HG03442 (cell line): ENCODE results near the gene ATXN1.
A peak's percentile ranks its signal among the peaks of the same experiment; 100 is the strongest.

Source experiments
- ATAC-seq: cut with Tn5 transposase; IDR thresholded peaks from one replicate; pipeline ENCODE4 v1.9.1; 2021; ENCODE audit warnings: mild to moderate bottlenecking, moderate library complexity; ENCODE audit not compliant: unreplicated experiment

The ATXN1 gene

DNA sequence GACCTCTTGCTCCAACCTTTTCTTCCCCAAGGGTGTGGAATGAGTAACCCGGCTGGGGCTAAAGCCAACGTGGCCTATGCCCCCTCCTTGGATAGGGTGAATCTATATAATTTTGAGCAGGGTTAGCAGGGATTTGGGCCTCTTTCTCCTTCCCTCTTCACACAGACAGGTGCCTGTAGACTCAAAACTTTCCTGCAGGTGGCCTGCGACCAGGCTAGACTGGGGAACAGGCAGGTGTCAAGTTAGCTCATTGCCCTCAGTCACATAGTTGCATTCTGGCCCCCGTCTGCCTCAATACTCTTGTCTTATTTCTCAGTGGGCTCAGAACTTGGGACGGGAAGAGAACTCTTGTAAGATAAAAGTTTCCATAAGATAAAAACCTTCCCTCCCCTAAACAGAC is 243.0 kb downstream of the ATXN1 start:
- ATAC-seq = no peak

- no peak for ATAC-seq
These were observed 247.0 kb downstream of the ATXN1 start for GRCh38 chr6:16514249-16514648.

DNA sequence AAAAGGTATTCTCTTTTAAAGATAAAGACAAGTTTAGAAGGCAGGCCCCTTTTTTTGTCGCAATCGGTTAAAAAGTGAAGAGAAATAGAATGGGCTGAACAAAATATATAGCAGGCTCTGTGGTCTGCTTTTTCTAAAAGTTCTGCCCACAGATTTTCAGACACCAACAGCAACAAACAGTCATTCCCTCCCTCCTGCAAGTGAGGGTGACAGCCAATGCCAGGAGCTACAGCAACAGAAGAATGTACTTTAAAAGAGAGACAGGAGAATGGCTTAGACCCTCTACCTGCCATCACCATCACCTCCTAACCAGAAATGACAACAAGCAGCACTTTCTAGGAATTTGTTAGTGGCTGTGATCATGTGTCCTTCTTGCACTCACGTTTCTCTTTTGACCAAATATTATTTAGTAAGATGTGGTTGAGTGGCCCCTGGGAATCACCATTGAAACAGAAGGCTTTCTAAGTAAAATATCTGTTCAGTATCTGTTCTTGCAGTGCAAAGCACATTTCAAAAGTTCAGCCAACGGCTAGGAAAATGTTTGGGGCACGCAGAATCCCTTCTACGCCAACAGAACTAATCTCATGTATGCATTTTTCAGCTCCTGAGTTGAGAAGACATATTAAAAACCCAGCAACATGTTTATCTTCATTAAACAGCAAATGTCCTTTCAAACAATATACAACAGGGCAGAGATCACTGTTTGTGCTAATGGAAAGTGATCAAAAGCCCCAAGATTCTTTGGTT is 248.5 kb downstream of the ATXN1 start:
- ATAC-seq = no peak

DNA sequence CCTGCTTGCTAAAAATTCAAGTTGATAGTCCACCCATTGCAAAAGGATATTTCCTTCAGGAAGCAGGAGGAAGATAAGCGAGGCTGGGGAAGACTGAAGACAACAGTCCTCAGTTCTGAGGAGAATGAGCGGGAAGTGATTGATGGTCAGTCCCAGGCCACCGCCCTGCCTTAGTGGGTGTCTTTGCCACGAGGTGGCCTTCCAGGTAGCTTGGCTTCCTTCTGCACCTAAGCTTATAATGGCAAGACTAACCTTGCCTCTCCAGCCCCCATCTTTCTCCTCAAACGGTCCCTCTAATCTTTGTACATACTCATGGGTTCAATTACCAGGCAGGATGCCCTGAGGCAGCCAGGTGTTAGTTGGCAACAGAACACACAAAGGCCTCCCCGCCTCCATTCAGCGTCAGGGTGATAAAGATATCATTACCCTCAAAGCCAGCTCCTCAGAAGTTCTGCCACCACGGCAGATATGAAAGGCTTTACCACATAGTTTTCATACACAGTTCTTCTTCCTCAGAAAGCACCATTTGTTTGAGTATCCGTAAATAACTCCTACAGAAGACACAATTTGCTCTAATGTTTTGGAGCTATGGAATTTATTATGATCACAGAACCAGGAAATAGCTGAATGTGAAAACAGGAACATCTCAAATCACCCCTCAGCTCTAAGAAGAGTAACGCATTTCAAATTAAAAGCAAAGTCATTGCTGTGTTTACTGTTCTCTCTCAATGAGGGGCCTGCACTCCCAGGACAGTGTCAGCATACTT is 249.4 kb downstream of the ATXN1 start:
- ATAC-seq = peak; percentile 58

DNA sequence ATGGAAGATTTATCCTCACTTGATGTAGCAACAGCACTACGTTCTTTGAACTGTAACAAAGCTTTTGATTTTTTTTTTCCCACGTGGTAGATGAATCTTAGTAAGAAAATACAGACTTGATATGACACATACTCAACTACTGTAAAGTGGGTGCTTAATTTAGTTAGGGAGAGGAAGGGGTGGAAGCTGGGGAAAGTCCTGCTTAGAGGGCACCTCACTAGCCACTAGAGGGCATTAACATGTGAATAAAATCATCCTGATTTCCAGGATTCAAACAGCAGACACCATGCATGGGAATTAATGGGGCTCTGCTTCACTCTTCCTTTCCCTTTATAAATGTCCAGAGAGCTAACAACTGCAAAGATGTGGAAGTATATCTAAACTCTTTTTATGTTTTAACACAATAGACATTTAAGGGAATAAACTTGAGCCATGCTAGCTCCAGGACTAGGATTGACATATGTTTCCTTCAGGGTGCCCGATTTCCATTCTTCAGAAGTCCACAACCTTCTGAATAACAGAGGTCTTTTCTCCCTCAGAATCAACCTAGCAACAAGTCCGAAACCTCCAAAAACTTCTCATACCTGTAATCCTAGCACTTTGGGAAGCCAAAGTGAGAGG is 250.1 kb downstream of the ATXN1 start:
- no peak for ATAC-seq

DNA sequence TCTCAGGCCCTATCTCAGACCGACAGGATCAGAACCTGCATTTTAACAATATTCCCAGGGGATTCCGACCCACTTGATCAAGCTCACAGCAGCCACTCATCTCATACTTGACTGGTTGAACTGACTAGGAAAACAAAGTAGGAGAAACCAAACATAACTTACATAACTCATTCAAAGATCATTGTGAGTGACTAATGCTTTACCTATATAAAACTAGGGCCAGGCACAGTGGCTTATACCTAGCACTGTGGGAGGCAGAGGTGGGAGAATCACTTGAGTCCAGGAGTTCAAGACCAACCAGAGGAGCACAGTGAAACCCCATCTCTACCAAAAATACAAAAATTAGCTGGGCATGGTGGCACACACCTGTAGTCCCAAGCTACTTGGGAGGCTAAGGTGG is 251.0 kb downstream of the ATXN1 start:
- no peak for ATAC-seq

GRCh38 chr6:16508959-16509358 is 252.3 kb downstream of the ATXN1 start:
- ATAC-seq = no peak

GRCh38 chr6:16505711-16506357 is 255.4 kb downstream of the ATXN1 start:
- no peak for ATAC-seq

- no peak for ATAC-seq
These were observed 256.7 kb downstream of the ATXN1 start for GRCh38 chr6:16504609-16505008.

DNA sequence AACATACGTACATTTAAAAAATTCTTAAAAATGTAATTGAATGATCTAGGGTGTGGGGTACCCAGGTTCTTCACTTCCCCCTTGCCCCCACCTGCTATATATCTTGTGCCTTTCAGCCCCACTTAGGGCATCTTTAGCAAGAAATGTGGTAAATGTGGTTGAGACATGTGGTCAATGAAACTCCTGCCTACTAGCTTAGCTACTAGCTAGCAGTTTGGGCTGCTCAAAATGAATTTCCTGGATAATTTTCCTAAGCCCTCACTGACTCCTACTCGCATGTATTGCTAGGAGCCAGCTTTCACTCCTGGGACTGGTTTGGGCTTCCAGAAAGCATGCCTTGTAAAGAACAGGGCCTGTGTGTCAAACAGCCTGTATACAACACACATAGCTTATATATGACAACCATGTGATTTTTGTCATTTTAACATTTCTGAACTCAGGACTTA is 257.3 kb downstream of the ATXN1 start:
- peak; percentile 80 for ATAC-seq

GRCh38 chr6:16503241-16503775 is 258.0 kb downstream of the ATXN1 start:
- ATAC-seq = no peak

DNA sequence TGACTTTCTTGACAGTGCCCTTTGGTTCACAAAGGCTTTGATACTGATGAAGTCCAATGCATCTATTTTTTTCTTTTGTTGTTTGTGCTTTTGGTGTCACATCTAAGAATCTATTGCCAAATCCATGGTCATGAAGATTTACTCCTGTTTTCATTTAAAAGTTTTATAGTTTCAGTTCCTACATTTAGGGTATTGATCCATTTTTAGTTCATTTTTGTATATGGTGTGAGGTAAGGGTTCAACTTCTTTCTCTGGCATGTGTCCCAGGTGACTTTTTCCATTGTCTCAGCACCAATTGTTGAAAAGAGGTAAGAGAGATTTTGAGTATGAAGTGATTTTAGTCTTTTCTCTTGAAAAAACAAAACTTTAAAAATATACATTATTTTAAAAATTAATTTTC is 262.3 kb downstream of the ATXN1 start:
- ATAC-seq = no peak

DNA sequence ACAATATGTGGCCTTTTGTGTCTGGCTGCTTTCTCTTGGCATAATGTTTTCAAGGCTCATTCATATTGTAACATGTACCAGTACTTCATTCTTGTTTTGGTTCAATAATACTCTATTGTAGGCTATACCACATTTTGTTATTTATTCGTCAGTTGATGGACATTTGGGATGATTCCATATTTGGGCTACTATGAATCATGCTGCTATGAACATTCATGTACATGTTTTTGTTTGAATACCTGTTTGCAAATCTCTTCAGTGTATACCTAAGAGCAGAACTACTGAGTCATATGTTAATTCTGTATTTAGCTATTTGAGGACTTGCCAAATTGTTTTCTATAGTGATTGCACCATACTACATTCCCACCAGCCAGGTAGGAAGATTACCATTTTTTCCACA is 263.0 kb downstream of the ATXN1 start:
- ATAC-seq = no peak

- no peak for ATAC-seq
These were observed 264.1 kb downstream of the ATXN1 start for GRCh38 chr6:16496991-16497801.

DNA sequence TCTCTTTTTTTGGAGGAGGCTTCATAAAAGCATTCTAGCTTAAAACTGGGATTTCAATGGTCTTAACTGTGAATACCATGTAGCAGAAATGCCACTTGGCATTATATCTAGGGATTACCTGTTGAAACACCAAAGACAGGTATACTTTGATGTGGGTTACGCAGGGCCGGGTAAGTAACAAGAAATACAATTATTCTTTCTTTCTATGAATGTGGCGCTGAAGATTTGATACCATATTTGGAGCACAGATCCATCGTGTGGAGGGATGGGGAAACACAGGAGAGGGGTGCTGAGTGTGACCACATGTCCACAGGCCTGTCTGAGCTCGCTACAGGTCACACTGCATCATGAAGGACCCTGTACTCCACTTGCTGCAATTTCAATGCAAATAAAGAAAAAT is 265.1 kb downstream of the ATXN1 start:
- ATAC-seq = no peak

- peak; percentile 82 for ATAC-seq
These were observed 266.5 kb downstream of the ATXN1 start for GRCh38 chr6:16494793-16495192.

- ATAC-seq = no peak
These were observed 267.5 kb downstream of the ATXN1 start for GRCh38 chr6:16493802-16494201.

- no peak for ATAC-seq
These were observed 268.1 kb downstream of the ATXN1 start for GRCh38 chr6:16493112-16493511.

GRCh38 chr6:16491666-16492313 is 269.5 kb downstream of the ATXN1 start:
- ATAC-seq = no peak

DNA sequence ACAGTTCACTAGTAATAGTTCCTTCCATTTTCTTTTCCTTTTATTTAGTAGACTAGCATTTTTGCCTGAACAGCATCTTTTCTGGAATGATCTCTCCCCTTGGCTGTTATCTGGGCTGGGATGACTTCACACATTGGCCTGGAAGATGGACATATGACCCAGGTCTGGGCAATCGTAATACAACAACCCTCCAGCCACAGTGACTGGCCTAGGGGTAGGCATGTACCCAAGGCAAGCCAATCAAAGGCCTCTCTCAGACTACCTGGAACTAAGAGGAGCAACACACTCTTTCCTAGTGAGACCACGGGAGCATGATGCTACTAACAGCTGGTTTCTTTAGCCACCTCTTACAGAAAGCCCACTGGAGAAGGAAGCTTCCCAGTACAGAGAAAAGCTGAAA is 270.6 kb downstream of the ATXN1 start:
- ATAC-seq = no peak
